ENCODE data around the gene TSC2.

DNA sequence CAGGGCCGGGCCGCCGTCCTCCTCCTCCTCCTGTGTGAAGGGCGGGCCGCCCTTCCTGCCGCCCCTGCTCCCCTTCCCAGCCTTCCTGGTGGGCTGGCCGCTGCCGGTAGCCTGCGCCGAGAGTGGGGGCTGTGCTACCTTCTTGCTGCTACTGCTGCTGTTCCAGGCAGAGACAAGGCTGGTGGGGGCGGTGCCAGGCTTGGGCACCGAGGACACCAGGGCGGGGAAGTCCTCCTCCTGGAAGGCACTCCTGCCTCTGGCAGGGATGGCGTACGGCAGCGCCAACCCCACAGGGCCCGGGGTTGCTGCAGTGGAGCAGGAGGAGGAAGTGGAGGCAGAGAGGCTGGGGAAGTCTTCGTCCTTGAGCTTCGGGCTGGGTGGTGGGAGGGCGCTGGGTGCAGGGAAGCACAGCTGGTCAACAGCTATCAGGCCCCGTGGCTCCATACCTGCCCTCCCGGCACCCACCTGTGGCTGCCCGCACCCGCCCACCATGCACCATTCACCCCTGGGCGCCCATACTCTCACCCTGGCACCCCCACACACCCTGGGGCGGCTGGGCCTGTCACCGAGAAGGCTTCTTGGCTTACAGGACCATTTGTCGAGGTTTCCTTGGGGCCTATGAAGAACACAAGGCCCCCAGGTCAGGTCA is 47.8 kb upstream of the TSC2 start:
- TF ChIP-seq POLR2A (IDR thresholded peaks at IDR 0.05), result no peak
- TF ChIP-seq, protein P1, sequence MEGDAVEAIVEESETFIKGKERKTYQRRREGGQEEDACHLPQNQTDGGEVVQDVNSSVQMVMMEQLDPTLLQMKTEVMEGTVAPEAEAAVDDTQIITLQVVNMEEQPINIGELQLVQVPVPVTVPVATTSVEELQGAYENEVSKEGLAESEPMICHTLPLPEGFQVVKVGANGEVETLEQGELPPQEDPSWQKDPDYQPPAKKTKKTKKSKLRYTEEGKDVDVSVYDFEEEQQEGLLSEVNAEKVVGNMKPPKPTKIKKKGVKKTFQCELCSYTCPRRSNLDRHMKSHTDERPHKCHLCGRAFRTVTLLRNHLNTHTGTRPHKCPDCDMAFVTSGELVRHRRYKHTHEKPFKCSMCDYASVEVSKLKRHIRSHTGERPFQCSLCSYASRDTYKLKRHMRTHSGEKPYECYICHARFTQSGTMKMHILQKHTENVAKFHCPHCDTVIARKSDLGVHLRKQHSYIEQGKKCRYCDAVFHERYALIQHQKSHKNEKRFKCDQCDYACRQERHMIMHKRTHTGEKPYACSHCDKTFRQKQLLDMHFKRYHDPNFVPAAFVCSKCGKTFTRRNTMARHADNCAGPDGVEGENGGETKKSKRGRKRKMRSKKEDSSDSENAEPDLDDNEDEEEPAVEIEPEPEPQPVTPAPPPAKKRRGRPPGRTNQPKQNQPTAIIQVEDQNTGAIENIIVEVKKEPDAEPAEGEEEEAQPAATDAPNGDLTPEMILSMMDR (IDR thresholded peaks at IDR 0.05), result no peak
